SK-N-SH treated with all-trans-retinoic acid at 6 μM for 48 hours (cell line): Measurements from ENCODE around the gene RPRM.

Experiments
- ATAC-seq: fragments of 200-7000 bp; cut with Tn5 transposase; 3 replicates; pipeline ENCODE4 v1.9.1; 2020; ENCODE audit warnings: mild to moderate bottlenecking, moderate library complexity
- ARNTL ChIP-seq: fragments of 450-650 bp; formaldehyde crosslinking; IDR thresholded peaks from 2 replicates; pipeline ENCODE4 v1.5.0; 2020; ENCODE audit warnings: low read depth, mild to moderate bottlenecking, moderate library complexity, borderline replicate concordance
- BACH2 ChIP-seq: fragments of 250-450 bp; sonication (Bioruptor Pico); IDR thresholded peaks from 2 replicates; pipeline ENCODE4 v1.9.0; 2021; ENCODE audit warnings: mild to moderate bottlenecking, borderline replicate concordance
- CREB5 ChIP-seq: fragments of 250-450 bp; sonication (Bioruptor Pico); IDR thresholded peaks from 2 replicates; pipeline ENCODE4 v1.5.1; 2020; ENCODE audit warnings: low read depth, mild to moderate bottlenecking, moderate library complexity
- CSDC2 ChIP-seq: fragments of 250-450 bp; sonication (Bioruptor Pico); IDR thresholded peaks from 2 replicates; pipeline ENCODE4 v1.5.0; 2020; ENCODE audit warnings: mild to moderate bottlenecking, moderate library complexity
- CSRNP3 ChIP-seq: fragments of 250-450 bp; sonication (Bioruptor Pico); IDR thresholded peaks from 2 replicates; pipeline ENCODE4 v1.5.1; 2021; ENCODE audit warnings: mild to moderate bottlenecking, moderate library complexity
- ESRRG ChIP-seq: fragments of 250-450 bp; sonication (Bioruptor Pico); IDR thresholded peaks from 2 replicates; pipeline ENCODE4 v1.6.1; 2021; ENCODE audit warnings: mild to moderate bottlenecking
- GLIS3 ChIP-seq: fragments of 250-450 bp; sonication (Bioruptor Pico); IDR thresholded peaks from 2 replicates; pipeline ENCODE4 v1.5.0; 2020; ENCODE audit warnings: mild to moderate bottlenecking, moderate library complexity
- ISL1 ChIP-seq: fragments of 250-450 bp; sonication (Bioruptor Pico); IDR thresholded peaks from 2 replicates; pipeline ENCODE4 v2.1.2; 2022; ENCODE audit warnings: mild to moderate bottlenecking, moderate library complexity
- OSR1 ChIP-seq: fragments of 250-450 bp; sonication (Bioruptor Pico); IDR thresholded peaks from 2 replicates; pipeline ENCODE4 v1.8.0; 2022; ENCODE audit warnings: moderate library complexity, mild to moderate bottlenecking, inconsistent platforms
- PATZ1 ChIP-seq: fragments of 250-450 bp; sonication (Bioruptor Pico); IDR thresholded peaks from 2 replicates; pipeline ENCODE4 v1.8.0; 2020; ENCODE audit warnings: mild to moderate bottlenecking, moderate library complexity, borderline replicate concordance
- PPARA ChIP-seq: fragments of 250-450 bp; sonication (Bioruptor Pico); IDR thresholded peaks from 2 replicates; pipeline ENCODE4 v1.5.0; 2020; ENCODE audit warnings: mild to moderate bottlenecking, borderline replicate concordance
- RARB ChIP-seq: fragments of 250-450 bp; sonication (Bioruptor Pico); IDR thresholded peaks from 2 replicates; pipeline ENCODE4 v1.8.0; 2021; ENCODE audit warnings: mild to moderate bottlenecking, moderate library complexity
- SNAI2 ChIP-seq: fragments of 250-450 bp; sonication (Bioruptor Pico); IDR thresholded peaks from 2 replicates; pipeline ENCODE4 v1.5.0; 2020; ENCODE audit warnings: mild to moderate bottlenecking, moderate library complexity
- TCF4 ChIP-seq: fragments of 250-450 bp; sonication (Bioruptor Pico); IDR thresholded peaks from 2 replicates; pipeline ENCODE4 v1.8.0; 2021; ENCODE audit warnings: mild to moderate bottlenecking, moderate library complexity, borderline replicate concordance
- TOX ChIP-seq: fragments of 250-450 bp; sonication (Bioruptor Pico); IDR thresholded peaks from 2 replicates; pipeline ENCODE4 v1.8.0; 2021; ENCODE audit warnings: mild to moderate bottlenecking, moderate library complexity, borderline replicate concordance
- TSHZ2 ChIP-seq: fragments of 250-450 bp; sonication (Bioruptor Pico); IDR thresholded peaks from 2 replicates; pipeline ENCODE4 v1.5.0; 2020; ENCODE audit warnings: mild to moderate bottlenecking, moderate library complexity
- ZC3H10 ChIP-seq: fragments of 250-450 bp; sonication (Bioruptor Pico); IDR thresholded peaks from 2 replicates; pipeline ENCODE4 v1.5.1; 2021; ENCODE audit warnings: mild to moderate bottlenecking, moderate library complexity
- ZFP3 ChIP-seq: fragments of 250-450 bp; sonication (Bioruptor Pico); IDR thresholded peaks from 2 replicates; pipeline ENCODE4 v1.5.0; 2020; ENCODE audit warnings: mild to moderate bottlenecking, moderate library complexity
- ZFP30 ChIP-seq: fragments of 450-650 bp; formaldehyde crosslinking; IDR thresholded peaks from 2 replicates; pipeline ENCODE4 v1.5.0; 2022; ENCODE audit warnings: mild to moderate bottlenecking, moderate library complexity
- ZNF565 ChIP-seq: fragments of 450-650 bp; formaldehyde crosslinking; conservative IDR thresholded peaks from 2 replicates; pipeline ENCODE4 v1.5.0; 2020; ENCODE audit warnings: low read depth, mild to moderate bottlenecking, moderate library complexity
- ZNF70 ChIP-seq: fragments of 450-650 bp; formaldehyde crosslinking; IDR thresholded peaks from 2 replicates; pipeline ENCODE4 v1.5.0; 2020; ENCODE audit warnings: mild to moderate bottlenecking, moderate library complexity
- ZNF8 ChIP-seq: fragments of 450-650 bp; formaldehyde crosslinking; IDR thresholded peaks from 2 replicates; pipeline ENCODE4 v1.5.0; 2020; ENCODE audit warnings: mild to moderate bottlenecking, moderate library complexity

The RPRM gene

GRCh38 chr2:153433403-153433802 is 45.2 kb downstream of the RPRM start:
- TF ChIP-seq TSHZ2 (CRISPR knock-in tag) (no peak), ZC3H10 (CRISPR knock-in tag) (no peak), CSDC2 (no peak), SNAI2 (CRISPR knock-in tag) (no peak)
- ATAC-seq: no peak

GRCh38 chr2:153432381-153432780 is 46.2 kb downstream of the RPRM start:
- ATAC-seq: no peak
- no peak for TF ChIP-seq ZFP3
- TF ChIP-seq BACH2 (CRISPR knock-in tag): no peak
- no peak for TF ChIP-seq ZNF70 (CRISPR knock-in tag)
- no peak for TF ChIP-seq GLIS3 (CRISPR knock-in tag)
- no peak for TF ChIP-seq PPARA (CRISPR knock-in tag)
- TF ChIP-seq ZFP30 (CRISPR knock-in tag): no peak
- no peak for TF ChIP-seq CSRNP3 (CRISPR knock-in tag)
- no peak for TF ChIP-seq ZNF8 (CRISPR knock-in tag)
- TF ChIP-seq TCF4 (CRISPR knock-in tag): no peak
- TF ChIP-seq RARB (CRISPR knock-in tag): no peak
- no peak for TF ChIP-seq ISL1 (CRISPR knock-in tag)
- TF ChIP-seq SNAI2 (CRISPR knock-in tag): no peak
- TF ChIP-seq OSR1 (CRISPR knock-in tag): no peak
- no peak for TF ChIP-seq CSDC2
- TF ChIP-seq TSHZ2 (CRISPR knock-in tag): no peak
- no peak for TF ChIP-seq TOX (CRISPR knock-in tag)

GRCh38 chr2:153431114-153431513 is 47.4 kb downstream of the RPRM start:
- ATAC-seq: no peak
- TF ChIP-seq GLIS3 (CRISPR knock-in tag) (no peak), SNAI2 (CRISPR knock-in tag) (no peak), CSDC2 (no peak), ZNF565 (CRISPR knock-in tag) (no peak), ZFP3 (no peak), RARB (CRISPR knock-in tag) (no peak), CREB5 (CRISPR knock-in tag) (no peak), TCF4 (CRISPR knock-in tag) (no peak), TSHZ2 (CRISPR knock-in tag) (no peak), ISL1 (CRISPR knock-in tag) (no peak), ZC3H10 (CRISPR knock-in tag) (no peak), CSRNP3 (CRISPR knock-in tag) (no peak), BACH2 (CRISPR knock-in tag) (no peak), PPARA (CRISPR knock-in tag) (no peak), OSR1 (CRISPR knock-in tag) (no peak), ZNF8 (CRISPR knock-in tag) (no peak), ESRRG (no peak), PATZ1 (CRISPR knock-in tag) (no peak), TOX (CRISPR knock-in tag) (no peak), ARNTL (CRISPR knock-in tag) (no peak)
- TF ChIP-seq, all 23 proteins: peak for 0
